A673 (cell line): Measurements from ENCODE around the gene MIGA1. TPM values are rescaled to one million over a fixed set of nuclear protein-coding genes. Genes with fewer than 3 reads are reported as not detected.
A peak's percentile ranks its signal among the peaks of the same experiment; 100 is the strongest.
"Not testable (repeated sequence)": the region's sequence is repeated elsewhere in the genome, so short reads cannot be mapped to it uniquely, and the experiment has no call there.

Experiments
- BruUV-seq: library from RNA; stranded (reverse); fragments of 400-500 nt; replicated peaks from 2 replicates; lab custom pipeline; 2021; lab: Mats Ljungman, UMichigan
- CTCF ChIA-PET: fragments of 300-600 bp; sonication (Branson Sonifier 250); formaldehyde crosslinking; loops from one replicate; lab custom pipeline; 2022; ENCODE audit warnings: antibody characterized with exemption; lab: Charles Lee
- POLR2A ChIA-PET: fragments of 300-600 bp; sonication (Branson Sonifier 250); formaldehyde crosslinking; loops from one replicate; lab custom pipeline; 2022; ENCODE audit warnings: antibody characterized with exemption; ENCODE audit not compliant: low non-redundant PET; lab: Charles Lee
- DNase-seq: peaks from one replicate; pipeline ENCODE4 v3.0.0-alpha.2; 2015; ENCODE audit warnings: low spot score
- H3K27ac ChIP-seq: fragments of 200-600 bp; sonication (generic); 2 replicates; pipeline ENCODE4 v1.5.1; 2016; ENCODE audit warnings: mixed run types, low read depth, mild to moderate bottlenecking, mixed read lengths, antibody characterized with exemption, low read length; ENCODE audit not compliant: poor library complexity, severe bottlenecking
- H3K27me3 ChIP-seq: fragments of 200-600 bp; sonication (generic); replicated peaks from 2 replicates; pipeline ENCODE4 v1.6.1; 2017; ENCODE audit warnings: mixed run types, low read depth, mild to moderate bottlenecking, mixed read lengths, antibody characterized with exemption, low read length; ENCODE audit not compliant: insufficient read depth, poor library complexity
- H3K36me3 ChIP-seq: fragments of 200-600 bp; sonication (generic); 2 replicates; pipeline ENCODE4 v1.6.1; 2016; ENCODE audit warnings: mixed run types, mild to moderate bottlenecking, mixed read lengths, antibody characterized with exemption, low read length; ENCODE audit not compliant: insufficient read depth, poor library complexity, severe bottlenecking
- H3K4me1 ChIP-seq: fragments of 200-600 bp; sonication (generic); 2 replicates; pipeline ENCODE4 v1.6.1; 2017; ENCODE audit warnings: mixed run types, mild to moderate bottlenecking, mixed read lengths, antibody characterized with exemption, low read length; ENCODE audit not compliant: insufficient read depth, poor library complexity, severe bottlenecking
- H3K4me3 ChIP-seq: fragments of 200-600 bp; sonication (generic); 2 replicates; pipeline ENCODE4 v1.5.1; 2016; ENCODE audit warnings: low read depth, mixed run types, mild to moderate bottlenecking, mixed read lengths, low read length; ENCODE audit not compliant: poor library complexity, severe bottlenecking
- H3K9me3 ChIP-seq: fragments of 200-600 bp; sonication (generic); 2 replicates; pipeline ENCODE4 v1.6.1; 2016; ENCODE audit warnings: mixed run types, low read depth, mild to moderate bottlenecking, mixed read lengths, antibody characterized with exemption, low read length; ENCODE audit not compliant: poor library complexity, severe bottlenecking
- CTCF ChIP-seq: fragments of 300-800, 200-600 bp; sonication (generic); conservative IDR thresholded peaks from 2 replicates; pipeline ENCODE4 v1.5.1; 2017; ENCODE audit warnings: low read depth, mild to moderate bottlenecking, antibody characterized with exemption, low read length, moderate library complexity, mixed read lengths
- EZH2 ChIP-seq: fragments of 200-600 bp; sonication (generic); IDR thresholded peaks from 2 replicates; pipeline ENCODE4 v1.6.1; 2017; ENCODE audit warnings: borderline replicate concordance, low read depth, mild to moderate bottlenecking, mixed read lengths, antibody characterized with exemption, low read length; ENCODE audit not compliant: poor library complexity, severe bottlenecking
- intact Hi-C: fragments of 100-400 bp; cut with micrococcal nuclease; formaldehyde crosslinking; loops from one replicate; pipeline ENCODE4 v1.10.0; 2022; ENCODE audit not compliant: unreplicated experiment
- total RNA-seq: library from RNA; stranded (reverse); gene quantifications from 2 replicates; pipeline ENCODE4 v1.2.3, GENCODE V29; 2021

The MIGA1 gene
- total RNA-seq, 1 experiment from 2014 or later, result 14.1 TPM

GRCh38 chr1:77802026-77802425, 22.6 kb downstream of the MIGA1 start:
- TF ChIP-seq CTCF, result no peak
- TF ChIP-seq EZH2, result no peak
- DNase-seq, result no peak
- intact Hi-C loops, result no loop called here
- no peaks in the 10 kb centered on the region for H3K9me3 ChIP-seq
- H3K27me3 ChIP-seq, result no peaks in the 10 kb centered on the region
- H3K27ac ChIP-seq, result no peak overlapping the region
- no peak overlapping the region for H3K4me3 ChIP-seq
- H3K36me3 ChIP-seq, result peaks cover 12% of the 10 kb centered on the region
- ChIA-PET POLR2A (no interaction called here), CTCF (no interaction called here)
- no peaks in the 10 kb centered on the region for H3K4me1 ChIP-seq
- BruUV-seq, result no TSS peak

GRCh38 chr1:77803371-77803770, 23.9 kb downstream of the MIGA1 start:
- CTCF ChIA-PET, result no interaction called here
- TF ChIP-seq EZH2 (no peak), CTCF (no peak)
- no peak for DNase-seq
- intact Hi-C loops, result no loop called here
- POLR2A ChIA-PET, result no interaction called here
- Histone ChIP-seq H3K27ac (no peak overlapping the region), H3K9me3 (no peaks in the 10 kb centered on the region), H3K36me3 (peaks cover 16% of the 10 kb centered on the region), H3K4me3 (no peak overlapping the region), H3K27me3 (no peaks in the 10 kb centered on the region), H3K4me1 (no peaks in the 10 kb centered on the region)
- BruUV-seq, result no TSS peak

- POLR2A ChIA-PET, H3K4me1 ChIP-seq, CTCF ChIA-PET, DNase-seq, H3K27me3 ChIP-seq, H3K4me3 ChIP-seq, H3K9me3 ChIP-seq, H3K27ac ChIP-seq, intact Hi-C loops: not testable (repeated sequence)
- peaks cover 24% of the 10 kb centered on the region for H3K36me3 ChIP-seq
- BruUV-seq, result TSS peak; percentile 83
Measured at GRCh38 chr1:77809787-77810462, 30.5 kb downstream of the MIGA1 start.

DNA sequence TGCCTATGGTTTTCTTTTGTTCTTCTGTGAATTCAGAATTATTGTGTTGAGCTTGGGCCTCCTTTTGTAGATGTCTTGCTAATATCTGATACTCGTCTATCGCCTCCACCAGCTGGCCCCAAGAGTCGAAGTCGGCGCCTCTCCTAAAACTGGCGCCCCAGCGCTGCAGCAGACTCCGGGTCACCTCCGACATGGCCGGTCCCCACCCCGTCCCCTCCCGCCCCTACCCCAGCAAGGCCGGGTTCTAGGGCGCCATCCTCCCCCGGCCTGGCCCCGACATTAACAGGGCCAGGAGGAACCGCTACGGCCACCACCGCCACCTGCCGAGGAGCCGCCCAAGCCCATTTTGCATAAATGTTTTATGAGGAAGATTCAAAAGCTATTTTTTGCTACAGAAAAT, 32.1 kb downstream of the MIGA1 start:
- H3K27me3 ChIP-seq, intact Hi-C loops, H3K4me3 ChIP-seq, DNase-seq, POLR2A ChIA-PET, H3K9me3 ChIP-seq, H3K27ac ChIP-seq, BruUV-seq, CTCF ChIA-PET, H3K4me1 ChIP-seq: not testable (repeated sequence)
- H3K36me3 ChIP-seq, result peaks cover 25% of the 10 kb centered on the region
